Muscle of leg (tissue), 11 donors: ENCODE measurements around the gene MBOAT2. TPM values are rescaled to one million over a fixed set of nuclear protein-coding genes. Genes with fewer than 3 reads are reported as not detected.

ENCODE experiments used
- DNase-seq: peaks from one replicate; pipeline ENCODE4 v3.0.0; 2013
- H3K27ac ChIP-seq: one replicate; pipeline ENCODE4 v1.5.1; 2013; ENCODE audit warnings: mild to moderate bottlenecking, low read length, control low read depth
- H3K27me3 ChIP-seq: one replicate; pipeline ENCODE4 v1.6.1; 2013; ENCODE audit warnings: low read length; ENCODE audit not compliant: control insufficient read depth, insufficient read depth
- H3K36me3 ChIP-seq: one replicate; pipeline ENCODE4 v1.6.1; 2013; ENCODE audit warnings: low read length; ENCODE audit not compliant: control insufficient read depth, insufficient read depth
- H3K4me1 ChIP-seq: one replicate; pipeline ENCODE4 v1.6.1; 2013; ENCODE audit warnings: low read length; ENCODE audit not compliant: control insufficient read depth, insufficient read depth
- H3K4me3 ChIP-seq: one replicate; pipeline ENCODE4 v1.5.1; 2013; ENCODE audit warnings: low read length, control low read depth
- H3K9me3 ChIP-seq: replicated peaks from 2 replicates; pipeline ENCODE4 v1.6.1; 2013; ENCODE audit warnings: low read depth, low read length; ENCODE audit not compliant: control insufficient read depth
- WGBS: methylation state at CpG from one replicate; pipeline ENCODE4 v1.1.5; 2013; ENCODE audit warnings: missing lambda C conversion rate; ENCODE audit not compliant: insufficient coverage; 5-methylcytosine and 5-hydroxymethylcytosine counted together
- polyA plus RNA-seq, 8 donors: library from polyadenylated mRNA; unstranded; fragments of 120-200 nt; gene quantifications; one replicate each; pipeline versions ENCODE4 v1.2.1 to v1.2.3, GENCODE V29; 2013; ENCODE audit warnings: inconsistent platforms in 1 of 8, low replicate concordance in 1 of 8; ENCODE audit not compliant: insufficient read length in 8 of 8, insufficient read depth in 1 of 8
- total RNA-seq: library from RNA; stranded (reverse); fragments of 120-200 nt; gene quantifications from one replicate; pipeline ENCODE4 v1.2.4, GENCODE V29; 2013

MBOAT2 gene
- total and polyA plus RNA-seq, 9 donors = 44.1 to 85.5 (median 59.5) TPM

- no peak for DNase-seq
- no peak overlapping the region for H3K27ac ChIP-seq
- peaks cover 9% of the 10 kb centered on the region for H3K4me1 ChIP-seq
- H3K4me3 ChIP-seq = no peak overlapping the region
- no peaks in the 10 kb centered on the region for H3K9me3 ChIP-seq
- 90% methylated on average over 2 of the region's 2 CpGs for WGBS
- H3K27me3 ChIP-seq = no peaks in the 10 kb centered on the region
- no peaks in the 10 kb centered on the region for H3K36me3 ChIP-seq
These were observed 5.9 kb downstream of the MBOAT2 start for GRCh38 chr2:8997631-8998030.

DNA sequence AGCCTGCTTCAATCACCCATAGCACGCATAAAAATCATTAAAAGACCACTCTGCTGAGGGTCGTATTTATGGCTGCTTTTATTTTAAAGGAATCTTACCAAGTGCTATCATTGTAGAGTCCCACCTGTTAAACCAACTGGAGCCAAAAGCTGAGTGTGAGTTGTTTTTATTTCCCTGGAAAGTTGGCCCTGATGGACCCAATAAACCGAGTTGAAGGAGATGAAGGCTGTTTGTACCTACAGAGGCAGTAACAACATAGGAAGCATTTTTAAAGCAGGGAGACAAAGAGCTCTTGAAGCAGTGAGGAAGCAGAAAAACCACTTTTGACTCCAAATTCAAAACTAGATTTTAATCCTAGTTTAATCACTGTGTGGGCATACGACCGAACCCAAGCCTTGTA is 6.4 kb downstream of the MBOAT2 start:
- Histone ChIP-seq H3K36me3 (no peaks in the 10 kb centered on the region), H3K4me1 (peaks cover 5% of the 10 kb centered on the region), H3K4me3 (no peak overlapping the region), H3K27me3 (no peaks in the 10 kb centered on the region), H3K9me3 (no peaks in the 10 kb centered on the region), H3K27ac (no peak overlapping the region)
- DNase-seq = no peak
- 43% methylated on average over 1 of the region's 5 CpGs for WGBS

GRCh38 chr2:8996006-8996405 is 7.5 kb downstream of the MBOAT2 start:
- no peak overlapping the region for H3K27ac ChIP-seq
- DNase-seq = no peak
- H3K9me3 ChIP-seq = no peaks in the 10 kb centered on the region
- 45% methylated on average over 2 of the region's 4 CpGs for WGBS
- no peak overlapping the region for H3K4me3 ChIP-seq
- H3K36me3 ChIP-seq = no peaks in the 10 kb centered on the region
- H3K4me1 ChIP-seq = peaks cover 5% of the 10 kb centered on the region
- no peaks in the 10 kb centered on the region for H3K27me3 ChIP-seq

- no peak for DNase-seq
- H3K27me3 ChIP-seq = no peaks in the 10 kb centered on the region
- H3K4me3 ChIP-seq = no peak overlapping the region
- H3K27ac ChIP-seq = no peak overlapping the region
- no peaks in the 10 kb centered on the region for H3K9me3 ChIP-seq
- H3K4me1 ChIP-seq = peaks cover 5% of the 10 kb centered on the region
- no peaks in the 10 kb centered on the region for H3K36me3 ChIP-seq
- WGBS = 76% methylated on average over 4 of the region's 6 CpGs
These were observed 9.1 kb downstream of the MBOAT2 start for GRCh38 chr2:8994386-8994785.

DNA sequence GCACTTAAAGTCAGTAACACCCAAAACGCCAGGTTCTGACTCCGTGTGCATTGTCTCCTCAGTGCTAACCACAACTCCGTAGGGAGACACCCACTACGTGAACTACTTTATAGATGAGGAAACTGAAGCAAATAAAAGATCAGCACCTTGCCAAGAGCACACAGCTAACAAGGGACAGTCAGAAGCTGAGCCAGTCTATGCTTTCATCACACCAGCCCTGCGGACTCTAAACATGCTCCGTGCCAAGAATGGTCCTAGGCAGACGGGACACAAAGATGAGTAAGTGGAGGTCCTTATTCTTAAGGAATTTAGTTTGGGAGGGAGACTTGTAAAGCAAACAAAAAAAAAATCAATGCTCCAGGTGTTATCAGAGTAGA is 9.6 kb downstream of the MBOAT2 start:
- Histone ChIP-seq H3K27me3 (no peaks in the 10 kb centered on the region), H3K9me3 (no peaks in the 10 kb centered on the region), H3K36me3 (no peaks in the 10 kb centered on the region), H3K4me3 (no peak overlapping the region), H3K27ac (no peak overlapping the region), H3K4me1 (peaks cover 5% of the 10 kb centered on the region)
- no peak for DNase-seq
- 82% methylated on average over 6 of the region's 7 CpGs for WGBS

- WGBS = 78% methylated on average over 4 of the region's 7 CpGs
- Histone ChIP-seq H3K27me3 (no peaks in the 10 kb centered on the region), H3K9me3 (no peaks in the 10 kb centered on the region), H3K36me3 (no peaks in the 10 kb centered on the region), H3K4me1 (peaks cover 5% of the 10 kb centered on the region), H3K27ac (peak overlapping the region; percentile 23), H3K4me3 (no peak overlapping the region)
- no peak for DNase-seq
These were observed 10.1 kb downstream of the MBOAT2 start for GRCh38 chr2:8993196-8993901.

- Histone ChIP-seq H3K36me3 (no peaks in the 10 kb centered on the region), H3K27me3 (no peaks in the 10 kb centered on the region), H3K4me3 (no peak overlapping the region), H3K9me3 (no peaks in the 10 kb centered on the region), H3K4me1 (peaks cover 5% of the 10 kb centered on the region), H3K27ac (no peak overlapping the region)
- DNase-seq = no peak
- 88% methylated on average over 4 of the region's 5 CpGs for WGBS
These were observed 10.8 kb downstream of the MBOAT2 start for GRCh38 chr2:8992643-8993042.

DNA sequence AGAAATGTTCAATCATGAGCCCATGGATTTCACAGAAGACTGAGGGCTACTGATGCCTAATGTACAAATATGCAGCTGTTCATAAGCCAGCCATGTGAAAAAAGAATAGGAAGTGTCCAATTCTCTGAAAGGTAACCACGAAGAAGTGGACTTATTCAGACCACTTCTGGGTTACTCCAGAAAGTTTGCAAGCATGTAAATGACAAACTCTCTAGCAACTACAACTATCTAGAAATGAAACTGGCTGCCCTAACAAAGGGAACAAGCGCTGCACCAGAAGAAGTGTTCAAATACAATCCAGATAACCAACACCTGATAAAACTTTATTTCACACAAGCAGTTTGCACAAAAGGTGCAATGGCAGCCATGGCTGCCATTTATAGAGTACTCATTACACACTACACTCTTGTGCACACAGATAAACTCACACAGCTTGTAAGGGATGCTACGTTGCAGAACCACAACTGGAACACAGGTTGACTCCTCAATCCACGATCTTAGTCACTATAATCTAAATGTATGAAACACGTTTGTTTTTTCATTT is 13.9 kb downstream of the MBOAT2 start:
- Histone ChIP-seq H3K9me3 (no peaks in the 10 kb centered on the region), H3K4me1 (peaks cover 5% of the 10 kb centered on the region), H3K36me3 (no peaks in the 10 kb centered on the region), H3K4me3 (no peak overlapping the region), H3K27me3 (no peaks in the 10 kb centered on the region), H3K27ac (no peak overlapping the region)
- DNase-seq = no peak
- WGBS = 96% methylated on average over 4 of the region's 5 CpGs

DNA sequence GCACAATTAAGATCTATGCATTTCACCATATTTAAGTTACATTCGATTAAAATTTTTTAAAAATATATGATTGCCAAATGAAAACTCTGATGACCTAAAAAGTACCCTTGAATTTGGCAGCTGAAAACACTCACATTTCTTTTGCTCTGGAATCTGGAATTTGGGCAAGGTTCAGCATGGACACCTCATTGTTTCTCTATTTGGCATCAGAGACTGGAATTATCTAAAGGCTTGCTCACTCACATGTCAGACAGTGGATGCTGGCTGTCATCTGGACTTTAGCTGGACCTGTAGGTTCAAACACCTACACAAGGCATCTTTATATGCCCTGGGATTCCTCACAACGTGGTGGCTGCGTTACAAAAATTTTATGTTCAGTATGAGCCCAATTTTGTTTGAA is 16.1 kb downstream of the MBOAT2 start:
- no peaks in the 10 kb centered on the region for H3K36me3 ChIP-seq
- WGBS = no CpG with 5 or more reads among the region's 3 CpGs
- no peak overlapping the region for H3K4me3 ChIP-seq
- no peaks in the 10 kb centered on the region for H3K9me3 ChIP-seq
- no peaks in the 10 kb centered on the region for H3K4me1 ChIP-seq
- peak; percentile 29 for DNase-seq
- H3K27me3 ChIP-seq = no peaks in the 10 kb centered on the region
- no peak overlapping the region for H3K27ac ChIP-seq

GRCh38 chr2:8986327-8986976 is 17.0 kb downstream of the MBOAT2 start:
- Histone ChIP-seq H3K27ac (no peak overlapping the region), H3K4me1 (no peaks in the 10 kb centered on the region), H3K27me3 (no peaks in the 10 kb centered on the region), H3K4me3 (no peak overlapping the region), H3K36me3 (no peaks in the 10 kb centered on the region), H3K9me3 (no peaks in the 10 kb centered on the region)
- DNase-seq = no peak
- WGBS = 86% methylated on average over 5 of the region's 11 CpGs
